Measurements from ENCODE around the gene PTPRK.

The PTPRK gene

DNA sequence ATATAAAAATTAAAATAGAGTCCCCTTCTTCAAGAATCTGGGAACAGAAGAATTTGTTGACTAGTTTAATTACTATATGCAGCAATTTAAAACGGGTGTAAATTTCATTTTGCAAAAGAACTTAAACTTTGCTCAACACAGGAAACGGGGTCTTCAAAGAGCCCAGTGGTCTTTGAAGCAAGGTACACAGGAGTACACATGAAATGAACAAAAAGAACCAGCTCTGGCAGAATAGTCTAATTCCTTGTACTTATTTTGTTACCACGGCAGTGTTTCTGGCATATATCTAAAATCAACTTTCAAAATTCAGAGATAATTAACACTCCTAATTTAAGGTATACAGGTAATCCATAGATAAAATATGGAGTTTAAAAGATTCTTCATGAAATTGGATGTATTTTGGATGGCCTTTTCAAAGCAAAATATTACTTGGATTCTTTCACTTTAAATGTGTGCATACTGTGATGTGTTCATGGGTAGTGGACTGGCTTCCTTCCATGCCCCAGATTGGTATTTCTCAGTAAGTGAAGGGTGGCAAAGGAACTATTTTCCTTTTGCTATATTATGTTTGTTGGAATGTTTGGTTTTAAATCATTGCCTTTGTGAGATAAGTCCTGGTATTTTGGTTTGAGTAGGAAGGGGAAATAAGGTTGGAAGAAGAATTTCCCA lies 522.8 kb downstream of the PTPRK start:
- DNase-seq, result no peak

DNA sequence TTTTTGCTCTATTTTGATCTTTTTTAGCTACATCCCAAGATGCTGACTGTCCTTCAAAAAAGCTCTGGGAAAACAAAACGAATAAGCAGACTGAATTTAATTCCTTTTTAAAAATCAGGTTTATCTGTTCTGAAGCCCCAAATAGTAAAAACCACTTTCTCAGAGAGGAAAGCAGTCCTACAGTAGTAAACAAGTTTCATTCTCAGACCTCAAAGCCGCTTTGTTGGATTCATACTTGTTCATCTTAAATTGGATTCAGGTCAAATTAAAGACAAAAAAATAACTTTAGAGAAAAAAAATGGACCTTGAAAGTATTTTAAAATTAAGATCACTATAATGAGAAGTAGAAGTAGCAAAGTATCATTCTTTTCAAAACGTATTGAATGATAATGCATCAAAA lies 523.5 kb downstream of the PTPRK start:
- no peak for DNase-seq

- DNase-seq, result no peak
These were observed 528.3 kb downstream of the PTPRK start for GRCh38 chr6:127992144-127992543.

GRCh38 chr6:127990074-127990473 lies 530.3 kb downstream of the PTPRK start:
- DNase-seq, result no peak

- DNase-seq, result no peak
These were observed 539.4 kb downstream of the PTPRK start for GRCh38 chr6:127980996-127981395.

GRCh38 chr6:127978185-127978584 lies 542.2 kb downstream of the PTPRK start:
- peak in 3 of 4 experiments; percentile 9 to 37 (median 20) for DNase-seq

GRCh38 chr6:127976796-127977195 lies 543.6 kb downstream of the PTPRK start:
- no peak for DNase-seq

DNA sequence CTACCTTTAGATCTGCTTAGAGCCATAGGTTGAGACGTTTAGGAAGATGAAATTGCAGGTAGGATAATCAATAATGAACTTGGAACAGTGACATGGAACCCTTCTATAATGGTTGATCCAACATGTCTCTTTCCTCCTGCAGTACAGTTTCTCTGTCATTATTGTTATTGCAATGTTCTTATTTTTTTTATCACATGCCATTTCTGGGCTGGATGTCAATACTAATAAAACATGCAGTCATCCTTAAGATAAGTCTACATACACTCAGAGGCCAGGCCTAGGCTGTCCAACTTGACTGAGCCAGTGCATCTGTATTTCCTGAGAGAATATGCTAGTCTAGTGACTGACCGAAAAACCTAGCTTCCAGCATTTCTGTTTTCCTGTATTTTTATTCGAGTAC lies 544.3 kb downstream of the PTPRK start:
- no peak for DNase-seq

GRCh38 chr6:127972815-127973214 lies 547.6 kb downstream of the PTPRK start:
- no peak for DNase-seq

DNA sequence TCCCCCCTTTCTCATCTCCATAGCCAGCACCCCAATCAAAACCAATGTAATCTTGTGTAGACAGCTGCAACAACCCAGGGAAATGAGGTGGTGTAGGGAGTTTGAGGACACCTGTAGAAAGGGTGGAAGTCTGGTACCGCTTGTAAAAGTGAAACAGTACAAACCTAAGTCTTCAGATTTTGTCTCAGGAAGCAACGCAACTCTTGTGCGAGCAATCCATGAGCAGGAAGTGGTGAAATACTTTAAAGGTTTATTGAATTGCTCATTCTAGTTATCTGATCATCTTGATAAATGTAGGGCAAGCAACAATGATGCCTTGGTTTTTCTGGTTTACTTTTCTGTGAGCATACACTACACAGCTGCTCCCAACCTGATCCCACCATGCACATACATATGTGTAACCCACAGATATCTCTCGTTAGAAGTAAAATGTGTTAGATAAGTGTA lies 548.4 kb downstream of the PTPRK start:
- DNase-seq, result no peak

- DNase-seq, result no peak
These were observed 549.0 kb downstream of the PTPRK start for GRCh38 chr6:127971386-127971785.

DNA sequence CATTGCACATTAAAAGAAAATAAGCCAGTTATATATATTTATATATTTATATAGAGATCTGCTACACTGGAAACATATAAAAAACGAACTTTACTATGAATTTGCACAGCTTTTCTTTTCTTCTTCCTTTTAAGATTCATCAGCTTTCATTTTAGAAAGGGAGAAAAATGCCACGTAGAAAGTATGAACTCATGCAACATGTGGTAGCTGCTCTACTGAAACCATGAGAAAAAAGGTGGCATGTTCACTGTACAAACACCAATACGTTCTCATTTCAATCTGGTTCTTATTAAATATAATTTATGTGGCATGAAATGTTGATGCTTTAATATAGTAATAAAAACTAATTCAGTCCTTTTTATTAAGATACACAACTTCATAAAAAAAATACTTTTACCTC lies 550.7 kb downstream of the PTPRK start:
- DNase-seq, result no peak

DNA sequence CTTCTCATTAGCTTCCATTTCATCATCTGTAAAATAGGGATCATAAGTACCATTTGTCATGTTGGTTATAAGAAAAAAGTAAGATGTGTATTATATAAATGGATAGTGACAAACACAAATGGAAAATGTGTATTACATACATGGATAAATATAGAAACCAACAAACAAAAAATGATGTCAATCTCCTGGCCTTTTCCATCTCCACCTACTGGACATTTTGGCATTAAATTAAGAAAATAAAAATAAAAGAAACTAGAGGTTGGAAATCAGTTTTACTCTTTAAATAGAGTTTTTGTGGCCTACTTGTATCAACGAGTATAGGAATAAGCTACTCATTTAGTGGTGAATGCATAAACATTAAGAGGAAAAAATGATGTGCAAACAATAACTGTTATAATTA lies 552.0 kb downstream of the PTPRK start:
- DNase-seq, result no peak

DNA sequence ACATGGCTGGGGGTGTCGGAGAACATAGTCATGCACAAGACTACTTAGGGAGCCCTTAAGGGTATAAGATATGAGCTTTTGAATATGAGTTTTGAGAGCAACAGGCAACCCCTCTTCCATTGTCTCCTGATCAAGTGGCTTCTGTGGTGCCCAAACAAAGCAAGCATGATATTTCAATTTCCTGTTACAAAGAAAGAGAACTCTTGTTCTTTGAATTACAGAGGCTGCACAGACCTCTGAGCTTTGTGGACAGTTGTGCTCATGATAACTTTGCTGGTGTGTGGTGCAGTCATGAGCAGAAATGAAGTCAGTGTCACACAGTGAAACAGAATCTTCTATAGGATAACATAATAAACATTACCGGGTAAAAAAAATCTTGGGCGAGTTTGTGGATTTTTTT lies 552.7 kb downstream of the PTPRK start:
- no peak for DNase-seq

DNA sequence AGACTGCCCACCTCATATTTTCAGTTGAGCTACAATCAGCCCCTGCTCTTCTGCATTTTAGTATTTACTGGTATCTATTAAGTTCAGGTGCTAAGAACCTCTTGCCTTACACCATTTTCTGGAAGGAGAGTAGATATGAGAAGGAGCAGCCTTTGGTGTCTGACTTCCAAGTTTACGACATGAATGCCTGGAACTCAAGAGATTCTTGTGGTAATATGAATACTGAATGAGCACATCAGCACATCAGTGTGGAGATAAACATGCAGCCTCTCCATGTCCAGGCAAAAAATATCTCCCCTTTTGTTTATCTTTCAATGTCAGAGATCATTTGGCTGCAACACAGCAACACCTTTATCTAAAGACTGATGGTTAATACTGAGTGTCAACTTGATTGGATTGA lies 553.8 kb downstream of the PTPRK start:
- no peak for DNase-seq

DNA sequence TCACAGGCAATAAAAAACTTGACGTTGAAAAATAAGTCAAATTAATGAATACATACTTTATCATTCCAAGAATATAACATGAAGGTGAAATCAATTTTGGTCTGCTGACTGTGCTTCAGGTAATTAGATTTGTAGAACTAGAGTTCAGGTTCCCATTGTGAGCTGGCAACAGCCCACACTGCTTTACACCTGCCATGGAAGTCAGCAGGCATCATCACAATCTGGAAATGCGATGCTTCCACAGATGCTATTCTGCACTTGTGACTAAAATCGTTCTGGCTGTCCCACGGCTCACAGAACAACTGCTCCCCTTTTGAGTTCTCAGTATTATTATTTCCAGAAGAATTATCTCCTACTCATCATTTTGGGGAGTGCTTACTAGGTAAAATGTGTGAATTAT lies 556.9 kb downstream of the PTPRK start:
- no peak for DNase-seq

DNA sequence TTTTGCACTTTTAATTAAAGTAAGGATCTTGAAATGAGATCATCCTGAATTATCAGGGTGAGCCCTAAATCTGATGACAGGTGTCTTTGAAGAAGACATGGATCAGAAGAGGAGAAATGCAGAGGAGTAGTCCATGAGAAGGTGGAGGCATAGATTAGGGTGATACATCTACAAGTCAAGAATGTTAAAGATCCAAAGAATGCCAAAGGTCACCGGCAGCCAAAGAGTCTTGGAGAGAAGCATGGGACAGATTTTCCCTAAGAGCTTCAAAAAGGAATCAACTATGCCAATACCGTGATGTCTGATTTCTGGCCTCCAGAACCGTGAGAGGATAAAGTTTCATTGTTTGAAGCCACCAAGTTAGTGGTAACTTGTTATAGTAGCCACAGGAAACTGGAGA lies 560.5 kb downstream of the PTPRK start:
- no peak for DNase-seq

DNA sequence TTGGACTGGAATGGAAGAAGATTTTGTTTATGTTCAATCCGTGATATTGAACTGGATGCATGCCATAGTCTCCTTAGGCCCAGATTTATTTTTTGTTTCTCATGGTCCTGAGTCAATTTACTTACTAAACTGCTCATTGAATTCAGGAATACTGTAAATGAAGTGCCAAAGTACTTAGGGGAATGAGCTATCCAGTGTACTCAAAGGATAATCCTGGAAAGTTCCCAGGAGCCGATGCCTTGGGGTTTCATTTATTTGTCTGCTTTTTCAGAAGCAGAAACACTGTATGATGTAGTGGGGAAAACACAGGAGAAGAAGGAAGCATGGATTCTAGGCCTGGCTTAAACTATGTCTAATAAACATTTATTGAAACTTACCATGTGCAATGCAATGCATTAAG lies 563.4 kb downstream of the PTPRK start:
- no peak for DNase-seq

DNA sequence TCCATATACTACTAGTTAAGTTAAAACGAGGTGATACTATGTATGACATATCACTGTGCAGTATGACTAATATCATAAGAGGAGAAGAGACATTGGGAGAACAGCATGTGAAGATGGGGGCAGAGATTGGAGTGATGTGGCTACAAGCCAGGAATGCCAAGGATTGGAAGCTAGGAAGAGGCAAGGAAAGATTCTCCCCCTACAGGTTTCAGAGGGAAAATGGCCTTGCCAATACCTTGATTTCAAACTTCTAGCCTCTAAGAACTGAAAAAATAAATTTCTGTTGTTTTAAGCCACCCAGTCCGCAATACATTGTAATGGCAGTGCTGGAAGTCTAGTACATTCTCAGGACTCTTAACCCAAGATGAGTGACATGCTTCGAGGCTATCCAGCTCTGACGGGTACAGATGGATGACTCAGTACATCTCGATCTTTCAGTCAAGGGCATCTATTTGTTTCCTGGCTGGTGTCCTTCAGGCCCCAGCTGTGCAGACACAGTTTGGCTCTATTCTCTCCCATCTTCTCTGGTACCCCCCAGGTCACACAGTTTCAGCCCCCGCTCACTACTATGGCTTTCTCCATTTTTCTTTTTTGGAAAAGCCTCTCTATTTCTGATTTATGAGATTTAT lies 564.0 kb downstream of the PTPRK start:
- DNase-seq, result no peak

GRCh38 chr6:127954082-127954481 lies 566.3 kb downstream of the PTPRK start:
- DNase-seq, result no peak

DNA sequence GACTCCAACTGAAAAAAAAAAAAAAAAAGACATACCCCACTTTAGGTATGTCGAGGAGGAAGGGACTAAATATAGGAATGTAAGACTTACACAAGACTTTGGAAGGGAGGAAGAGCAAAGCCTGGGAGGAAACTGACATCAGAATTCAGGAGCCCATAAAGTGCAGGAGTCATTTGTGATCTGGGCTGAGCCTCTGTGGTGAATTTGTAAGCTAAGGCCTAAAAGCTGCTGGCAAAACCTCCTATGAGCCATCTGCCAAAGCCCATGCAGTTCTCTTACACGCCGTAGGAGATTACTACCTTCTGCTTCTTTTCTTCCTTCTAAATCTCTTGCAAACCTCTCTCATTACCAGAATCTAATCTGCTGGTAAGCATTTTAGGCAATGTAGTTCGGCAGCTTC lies 567.6 kb downstream of the PTPRK start:
- no peak for DNase-seq

DNA sequence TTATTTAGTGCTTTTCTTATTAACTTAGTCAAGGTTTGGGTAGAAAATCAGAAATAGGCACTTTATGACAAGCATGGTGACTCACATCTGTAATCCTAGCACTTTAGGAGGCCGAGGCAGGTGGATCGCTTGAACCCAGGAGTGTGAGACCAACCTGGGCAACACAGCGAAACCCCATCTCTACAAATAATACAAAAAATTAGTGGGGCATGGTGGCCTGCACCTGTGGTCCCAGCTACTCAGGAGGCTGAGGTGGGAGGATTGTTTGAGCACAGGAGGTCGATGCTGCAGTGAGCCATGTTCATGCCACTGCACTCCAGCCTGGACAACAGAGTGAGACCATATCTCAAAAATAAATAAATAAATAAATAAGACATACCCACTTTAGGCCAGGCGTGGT lies 568.2 kb downstream of the PTPRK start:
- no peak for DNase-seq

DNA sequence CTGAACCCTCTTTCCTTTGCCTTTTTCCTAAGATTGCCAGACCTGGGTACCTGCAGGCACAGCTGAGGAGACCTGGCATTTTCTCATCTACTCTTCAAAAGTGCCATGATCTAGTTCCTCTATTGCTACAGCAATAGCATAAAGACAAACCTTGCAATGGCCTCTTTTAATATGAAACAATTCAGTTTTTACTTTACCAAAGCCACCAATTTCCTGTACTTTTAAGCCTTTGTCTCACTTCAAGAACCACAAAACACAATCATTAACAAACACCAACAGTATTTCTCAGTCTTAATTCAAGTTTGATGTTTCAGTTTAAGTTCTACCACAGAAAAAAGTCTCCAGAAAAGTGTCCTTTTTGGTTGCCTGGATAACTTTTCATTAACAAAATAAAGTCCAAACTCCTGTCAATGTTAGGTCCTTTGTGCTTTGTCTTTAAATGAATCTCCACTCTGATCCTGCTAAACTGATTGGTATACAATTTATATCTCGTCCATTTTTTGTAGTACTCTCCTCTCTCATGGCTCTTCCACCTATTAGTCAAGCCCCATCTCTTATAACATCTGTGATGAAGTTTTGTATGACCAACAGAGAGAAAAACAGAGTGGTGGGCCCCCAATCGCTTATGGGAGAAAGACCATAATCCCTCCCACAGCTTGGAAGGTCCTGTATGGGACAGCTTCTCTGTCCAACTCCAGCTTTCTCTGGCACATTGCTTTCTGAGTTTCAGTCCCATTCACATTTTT lies 569.1 kb downstream of the PTPRK start:
- no peak for DNase-seq

DNA sequence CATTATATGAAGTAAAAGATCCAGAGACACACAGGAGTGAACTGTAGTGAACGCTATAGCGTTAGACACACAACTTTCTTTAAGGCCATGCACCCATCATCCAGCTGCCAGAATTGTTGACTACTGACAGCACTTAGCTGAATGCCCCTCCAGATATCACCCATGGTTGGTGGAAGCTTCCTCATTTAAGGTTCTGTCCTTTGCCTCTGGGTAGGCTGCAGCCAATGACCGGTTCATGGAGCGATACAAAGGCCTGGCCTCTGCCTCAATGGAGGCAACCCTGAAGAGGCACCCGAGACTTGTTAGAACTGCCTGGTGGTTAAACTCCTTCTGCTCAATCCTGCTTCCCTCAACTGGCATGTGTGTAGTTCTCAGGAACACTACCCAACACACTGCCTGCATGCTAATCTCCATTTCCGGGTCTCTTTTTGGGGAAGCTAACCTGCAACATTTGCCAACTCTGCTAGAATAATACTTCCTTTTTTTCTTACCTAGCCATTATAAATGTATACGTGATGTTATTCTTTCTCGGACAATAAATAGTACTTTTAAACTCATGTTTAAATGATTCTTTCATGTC lies 569.7 kb downstream of the PTPRK start:
- DNase-seq, result peak in 2 of 4 experiments; percentile 5 to 7
